Stimulated activated CD4-positive, alpha-beta T cell treated with anti-CD3 and anti-CD28 coated beads, TNF-alpha, amount 100 ng/mL, for 24 hours (primary cell): ENCODE measurements around the gene ZNF738.
"Not testable (repeated sequence)": the region's sequence is repeated elsewhere in the genome, so short reads cannot be mapped to it uniquely, and the experiment has no call there.

Experiments used
- DNase-seq, 3 experiments: peaks; one replicate each; pipeline ENCODE4 v3.0.0-alpha.2; 2020; ENCODE audit warnings: low read depth in 3 of 3

The ZNF738 gene

GRCh38 chr19:21358768-21359451, at the start of gene ZNF738:
ZNF738 (plus strand) TSS chr19:21359000; CDS start chr19:21359141, 141 bp downstream.
- peak; percentile 66 to 81 (median 76) for DNase-seq

- not testable (repeated sequence) for DNase-seq
Measured at GRCh38 chr19:21312807-21313206, 46.0 kb upstream of the ZNF738 start.

- DNase-seq: no peak
Measured at GRCh38 chr19:21314676-21315075, 44.1 kb upstream of the ZNF738 start.

GRCh38 chr19:21317821-21318220, 41.0 kb upstream of the ZNF738 start:
- no peak for DNase-seq

- DNase-seq: no peak
Measured at GRCh38 chr19:21321134-21321533, 37.7 kb upstream of the ZNF738 start.

- no peak for DNase-seq
Measured at GRCh38 chr19:21321996-21322395, 36.8 kb upstream of the ZNF738 start.

GRCh38 chr19:21322528-21322927, 36.3 kb upstream of the ZNF738 start:
- DNase-seq: no peak

GRCh38 chr19:21323000-21323399, 35.8 kb upstream of the ZNF738 start:
- no peak for DNase-seq

GRCh38 chr19:21326169-21326568, 32.6 kb upstream of the ZNF738 start:
- no peak for DNase-seq

GRCh38 chr19:21328406-21328805, 30.4 kb upstream of the ZNF738 start:
- DNase-seq: no peak

- peak; percentile 60 to 79 (median 70) for DNase-seq
Measured at GRCh38 chr19:21328885-21329605, 29.8 kb upstream of the ZNF738 start, which contains the start of gene ZNF708. ZNF708 (minus strand) TSS chr19:21329410; CDS start chr19:21329212, 198 bp downstream.

- DNase-seq: no peak
Measured at GRCh38 chr19:21335721-21336120, 23.1 kb upstream of the ZNF738 start.

GRCh38 chr19:21344841-21345240, 14.0 kb upstream of the ZNF738 start:
- DNase-seq: not testable (repeated sequence)

- no peak for DNase-seq
Measured at GRCh38 chr19:21352830-21353229, 6.0 kb upstream of the ZNF738 start.

- DNase-seq: no peak
Measured at GRCh38 chr19:21362291-21362690, 3.5 kb downstream of the ZNF738 start.

GRCh38 chr19:21383980-21384582, 25.3 kb downstream of the ZNF738 start:
- no peak for DNase-seq

GRCh38 chr19:21396121-21396520, 37.3 kb downstream of the ZNF738 start:
- DNase-seq: no peak

GRCh38 chr19:21396893-21397572, 38.2 kb downstream of the ZNF738 start, which contains the start of gene ZNF493:
ZNF493 (plus strand) TSS chr19:21397133; CDS start chr19:21397238, 105 bp downstream.
- peak; percentile 80 to 90 (median 88) for DNase-seq

GRCh38 chr19:21398851-21399250, 40.1 kb downstream of the ZNF738 start:
- no peak for DNase-seq

- DNase-seq: no peak
Measured at GRCh38 chr19:21402303-21402985, 43.6 kb downstream of the ZNF738 start.

- no peak for DNase-seq
Measured at GRCh38 chr19:21410166-21410565, 51.4 kb downstream of the ZNF738 start.
